SU-DHL-6 (cell line): ENCODE results near the gene SALL3.

Experiments
- H2AFZ ChIP-seq: fragments of 200-600 bp; sonication (generic); 2 replicates; pipeline ENCODE4 v1.6.1; 2014; ENCODE audit warnings: low read depth, mild to moderate bottlenecking, moderate library complexity, mixed read lengths, antibody characterized with exemption, low read length; ENCODE audit not compliant: severe bottlenecking
- H3F3A ChIP-seq: fragments of 200-600 bp; shearing (Covaris generic); 2 replicates; pipeline ENCODE4 v1.6.0; 2016; ENCODE audit warnings: antibody characterized with exemption, mild to moderate bottlenecking; ENCODE audit not compliant: insufficient read depth
- H3K27ac ChIP-seq: fragments of 200-600 bp; sonication (generic); 2 replicates; pipeline ENCODE4 v1.5.1; 2016; ENCODE audit warnings: low read depth, mild to moderate bottlenecking, low read length, moderate library complexity, mixed read lengths
- H3K27me3 ChIP-seq: fragments of 200-600 bp; sonication (generic), shearing (Covaris generic); 2 replicates; pipeline ENCODE4 v1.6.0; 2014; ENCODE audit warnings: mild to moderate bottlenecking, low read length
- H3K36me3 ChIP-seq: fragments of 200-600 bp; sonication (generic); 2 replicates; pipeline ENCODE4 v1.6.1; 2014; ENCODE audit warnings: mild to moderate bottlenecking, low read length, mixed read lengths
- H3K4me2 ChIP-seq: fragments of 300-600, 200-600 bp; shearing (Covaris generic), sonication (generic); 2 replicates; pipeline ENCODE4 v1.6.0; 2014; ENCODE audit warnings: low read length, low read depth, mild to moderate bottlenecking; ENCODE audit not compliant: poor library complexity, severe bottlenecking
- H3K4me3 ChIP-seq: fragments of 200-600 bp; sonication (generic); 2 replicates; pipeline ENCODE4 v1.5.1; 2014; ENCODE audit warnings: antibody characterized with exemption, low read length, mild to moderate bottlenecking, mixed read lengths; ENCODE audit not compliant: insufficient read depth, poor library complexity, severe bottlenecking
- H3K79me2 ChIP-seq: fragments of 200-600 bp; sonication (generic); 2 replicates; pipeline ENCODE4 v1.6.1; 2014; ENCODE audit warnings: mild to moderate bottlenecking, low read length, moderate library complexity; ENCODE audit not compliant: insufficient read depth
- H3K9ac ChIP-seq: fragments of 200-600 bp; sonication (generic); 2 replicates; pipeline ENCODE4 v1.7.0; 2014; ENCODE audit warnings: mild to moderate bottlenecking, low read length
- H3K9me2 ChIP-seq: fragments of 200-600 bp; sonication (generic); replicated peaks from 2 replicates; pipeline ENCODE4 v1.6.1; 2014; ENCODE audit warnings: low read length; ENCODE audit not compliant: insufficient read depth
- H3K9me3 ChIP-seq: fragments of 200-600 bp; sonication (generic); 2 replicates; pipeline ENCODE4 v1.6.1; 2014; ENCODE audit warnings: low read length, mixed read lengths; ENCODE audit not compliant: insufficient read depth
- H4K20me1 ChIP-seq: fragments of 200-600 bp; sonication (generic); 2 replicates; pipeline ENCODE4 v1.6.1; 2014; ENCODE audit warnings: low read depth, mild to moderate bottlenecking, antibody characterized with exemption, low read length, moderate library complexity, mixed read lengths
- CTCF ChIP-seq: fragments of 200-600 bp; sonication (generic); IDR thresholded peaks from one replicate; pipeline ENCODE4 v1.5.1; 2017; ENCODE audit warnings: antibody characterized with exemption, mild to moderate bottlenecking, low read length, moderate library complexity; ENCODE audit not compliant: insufficient read depth, poor library complexity, severe bottlenecking
- EZH2phosphoT487 ChIP-seq: fragments of 200-600 bp; sonication (generic), shearing (Covaris generic); conservative IDR thresholded peaks from 2 replicates; pipeline ENCODE4 v1.6.1; 2018; ENCODE audit warnings: mild to moderate bottlenecking, antibody characterized with exemption, low read length, moderate library complexity, mixed read lengths

SALL3 gene

GRCh38 chr18:79007440-79007839, 27.8 kb downstream of the SALL3 start:
- Histone ChIP-seq H3K27me3 (no peaks in the 10 kb centered on the region), H3K9ac (no peak overlapping the region), H3K4me2 (no peak overlapping the region), H3K27ac (no peak overlapping the region), H3K36me3 (no peaks in the 10 kb centered on the region), H3K9me3 (no peaks in the 10 kb centered on the region), H3K4me3 (no peak overlapping the region), H2AFZ (no peak overlapping the region), H3F3A (no peaks in the 10 kb centered on the region), H3K9me2 (no peaks in the 10 kb centered on the region), H3K79me2 (no peaks in the 10 kb centered on the region), H4K20me1 (no peaks in the 10 kb centered on the region)
- no peak for TF ChIP-seq EZH2phosphoT487
- no peak for TF ChIP-seq CTCF

GRCh38 chr18:79008356-79008940, 28.8 kb downstream of the SALL3 start:
- H3K27ac ChIP-seq = no peak overlapping the region
- H2AFZ ChIP-seq = no peak overlapping the region
- no peaks in the 10 kb centered on the region for H3K9me2 ChIP-seq
- H3K4me2 ChIP-seq = no peak overlapping the region
- no peaks in the 10 kb centered on the region for H4K20me1 ChIP-seq
- no peaks in the 10 kb centered on the region for H3K9me3 ChIP-seq
- H3K36me3 ChIP-seq = no peaks in the 10 kb centered on the region
- H3K9ac ChIP-seq = no peak overlapping the region
- H3F3A ChIP-seq = no peaks in the 10 kb centered on the region
- H3K79me2 ChIP-seq = no peaks in the 10 kb centered on the region
- H3K27me3 ChIP-seq = no peaks in the 10 kb centered on the region; the same call in 1 of the 2 replicates
- TF ChIP-seq EZH2phosphoT487 (no peak), CTCF (no peak)
- H3K4me3 ChIP-seq = no peak overlapping the region

GRCh38 chr18:79010802-79011201, 31.2 kb downstream of the SALL3 start:
- no peaks in the 10 kb centered on the region for H4K20me1 ChIP-seq
- no peaks in the 10 kb centered on the region for H3K9me3 ChIP-seq
- H3K4me3 ChIP-seq = no peak overlapping the region
- no peaks in the 10 kb centered on the region for H3K79me2 ChIP-seq
- no peak overlapping the region for H3K4me2 ChIP-seq
- H3K27ac ChIP-seq = no peak overlapping the region
- H3K36me3 ChIP-seq = no peaks in the 10 kb centered on the region
- H3K9ac ChIP-seq = no peak overlapping the region
- no peaks in the 10 kb centered on the region for H3F3A ChIP-seq
- H2AFZ ChIP-seq = no peak overlapping the region
- H3K27me3 ChIP-seq = no peaks in the 10 kb centered on the region; the same call in 1 of the 2 replicates
- no peak for TF ChIP-seq EZH2phosphoT487
- TF ChIP-seq CTCF = no peak
- no peaks in the 10 kb centered on the region for H3K9me2 ChIP-seq
